ENCODE data around the gene ERRFI1.

DNA sequence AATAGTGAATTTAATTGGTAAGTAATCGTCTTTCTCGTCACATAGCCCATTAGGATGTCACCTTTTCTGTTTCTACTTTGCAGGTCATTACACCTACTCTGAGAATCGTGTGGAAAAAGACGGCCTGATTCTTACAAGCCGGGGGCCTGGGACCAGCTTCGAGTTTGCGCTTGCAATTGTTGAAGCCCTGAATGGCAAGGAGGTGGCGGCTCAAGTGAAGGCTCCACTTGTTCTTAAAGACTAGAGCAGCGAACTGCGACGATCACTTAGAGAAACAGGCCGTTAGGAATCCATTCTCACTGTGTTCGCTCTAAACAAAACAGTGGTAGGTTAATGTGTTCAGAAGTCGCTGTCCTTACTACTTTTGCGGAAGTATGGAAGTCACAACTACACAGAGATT is 41.3 kb downstream of the ERRFI1 start:
- TF ChIP-seq, protein P1, sequence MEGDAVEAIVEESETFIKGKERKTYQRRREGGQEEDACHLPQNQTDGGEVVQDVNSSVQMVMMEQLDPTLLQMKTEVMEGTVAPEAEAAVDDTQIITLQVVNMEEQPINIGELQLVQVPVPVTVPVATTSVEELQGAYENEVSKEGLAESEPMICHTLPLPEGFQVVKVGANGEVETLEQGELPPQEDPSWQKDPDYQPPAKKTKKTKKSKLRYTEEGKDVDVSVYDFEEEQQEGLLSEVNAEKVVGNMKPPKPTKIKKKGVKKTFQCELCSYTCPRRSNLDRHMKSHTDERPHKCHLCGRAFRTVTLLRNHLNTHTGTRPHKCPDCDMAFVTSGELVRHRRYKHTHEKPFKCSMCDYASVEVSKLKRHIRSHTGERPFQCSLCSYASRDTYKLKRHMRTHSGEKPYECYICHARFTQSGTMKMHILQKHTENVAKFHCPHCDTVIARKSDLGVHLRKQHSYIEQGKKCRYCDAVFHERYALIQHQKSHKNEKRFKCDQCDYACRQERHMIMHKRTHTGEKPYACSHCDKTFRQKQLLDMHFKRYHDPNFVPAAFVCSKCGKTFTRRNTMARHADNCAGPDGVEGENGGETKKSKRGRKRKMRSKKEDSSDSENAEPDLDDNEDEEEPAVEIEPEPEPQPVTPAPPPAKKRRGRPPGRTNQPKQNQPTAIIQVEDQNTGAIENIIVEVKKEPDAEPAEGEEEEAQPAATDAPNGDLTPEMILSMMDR (conservative IDR thresholded peaks at IDR 0.05; ENCODE audit: low read length) = no peak
- no peak for TF ChIP-seq EZH2phosphoT487 (IDR thresholded peaks at IDR 0.05; ENCODE audit: borderline replicate concordance, low read depth, low read length)
